Endothelial cell of umbilical vein (primary cell): Measurements from ENCODE around the gene FBXO4. TPM values are rescaled to one million over a fixed set of nuclear protein-coding genes. Genes with fewer than 3 reads are reported as not detected.

Source experiments
- BruUV-seq: library from RNA; stranded (reverse); fragments of 400-500 nt; replicated peaks from 2 replicates; lab custom pipeline; 2021; lab: Mats Ljungman, UMichigan
- CTCF ChIA-PET: fragments of 300-600, 350-600 bp; sonication (Branson Sonifier 250); formaldehyde crosslinking; loops from one replicate; lab custom pipeline; 2021; ENCODE audit warnings: antibody characterized with exemption, inconsistent platforms; lab: Charles Lee
- POLR2A ChIA-PET: fragments of 300-600, 350-600 bp; sonication (Branson Sonifier 250); formaldehyde crosslinking; loops from one replicate; lab custom pipeline; 2021; ENCODE audit warnings: antibody characterized with exemption, inconsistent platforms; lab: Charles Lee
- DNase-seq: peaks from one replicate; pipeline ENCODE4 v3.0.0-alpha.2; 2011; ENCODE audit warnings: low read depth, low spot score
- FAIRE-seq: peaks from 2 replicates; lab custom pipeline; 2011; peaks lifted over from hg19 to GRCh38; lab: Jason Lieb, UNC
- H2AFZ ChIP-seq: 2 replicates; pipeline ENCODE4 v1.6.0; 2012; ENCODE audit warnings: low read depth, low read length, control low read depth, inconsistent platforms
- H3K27ac ChIP-seq: 2 replicates; pipeline ENCODE4 v1.5.1; 2011; ENCODE audit warnings: low read depth, mild to moderate bottlenecking, control low read depth, low read length, moderate library complexity; ENCODE audit not compliant: insufficient read depth
- H3K27me3 ChIP-seq, 2 experiments: 2 replicates each; pipeline versions ENCODE4 v1.6.0 to v1.6.1; 2011; ENCODE audit warnings: low read length in 2 of 2, mixed read lengths in 1 of 2; ENCODE audit not compliant: control insufficient read depth in 2 of 2, insufficient read depth in 2 of 2
- H3K36me3 ChIP-seq, 2 experiments: 2 replicates in 1 of 2; 3 replicates in 1 of 2; pipeline ENCODE4 v1.5.1; 2011; ENCODE audit warnings: low read length in 2 of 2, mild to moderate bottlenecking in 1 of 2, moderate library complexity in 1 of 2; ENCODE audit not compliant: control insufficient read depth in 2 of 2, insufficient read depth in 2 of 2; ENCODE audit errors: extremely low read depth in 1 of 2
- H3K4me1 ChIP-seq: 3 replicates; pipeline ENCODE4 v1.5.1; 2011; ENCODE audit warnings: mild to moderate bottlenecking, low read length; ENCODE audit not compliant: control insufficient read depth, insufficient read depth; ENCODE audit errors: extremely low read depth
- H3K4me2 ChIP-seq: 2 replicates; pipeline ENCODE4 v1.6.1; 2011; ENCODE audit warnings: low read length, control low read depth, mixed read lengths; ENCODE audit not compliant: insufficient read depth
- H3K4me3 ChIP-seq, 3 experiments: fragments of 200-600 bp in 1 of 3; sonication (generic), shearing (Covaris generic) in 1 of 3; replicated peaks in 1 of 3; 2 replicates each; pipeline ENCODE4 v1.5.1; 2011 to 2016; ENCODE audit warnings: control low read depth in 3 of 3, low read length in 3 of 3, mild to moderate bottlenecking in 2 of 3, inconsistent platforms in 1 of 3, low read depth in 1 of 3, moderate library complexity in 1 of 3; ENCODE audit not compliant: insufficient read depth in 1 of 3
- H3K79me2 ChIP-seq: 2 replicates; pipeline ENCODE4 v1.6.0; 2012; ENCODE audit warnings: low read length, inconsistent platforms; ENCODE audit not compliant: control insufficient read depth, insufficient read depth
- H3K9ac ChIP-seq: replicated peaks from 2 replicates; pipeline ENCODE3; 2011; ENCODE audit warnings: low read length, control low read depth; ENCODE audit not compliant: insufficient read depth; ENCODE audit errors: extremely low read depth
- H3K9me1 ChIP-seq: replicated peaks from 3 replicates; pipeline ENCODE4 v1.6.0; 2011; ENCODE audit warnings: mild to moderate bottlenecking, low read length; ENCODE audit not compliant: control insufficient read depth, insufficient read depth; ENCODE audit errors: extremely low read depth
- H3K9me3 ChIP-seq: replicated peaks from 2 replicates; pipeline ENCODE4 v1.5.1; 2012; ENCODE audit warnings: low read length, inconsistent platforms; ENCODE audit not compliant: control insufficient read depth, insufficient read depth
- H4K20me1 ChIP-seq: replicated peaks from 2 replicates; pipeline ENCODE3; 2011; ENCODE audit warnings: mild to moderate bottlenecking, low read length; ENCODE audit not compliant: control insufficient read depth, insufficient read depth; ENCODE audit errors: extremely low read depth
- EZH2 ChIP-seq: IDR thresholded peaks from 2 replicates; pipeline ENCODE4 v1.6.1; 2012; ENCODE audit warnings: borderline replicate concordance, low read depth, mild to moderate bottlenecking, moderate library complexity, low read length, inconsistent platforms; ENCODE audit not compliant: severe bottlenecking
- FOS ChIP-seq: IDR thresholded peaks from 2 replicates; pipeline ENCODE4 v1.6.1; 2011; ENCODE audit warnings: mild to moderate bottlenecking, low read length, moderate library complexity, borderline replicate concordance; ENCODE audit not compliant: insufficient read depth
- GATA2 ChIP-seq: IDR thresholded peaks from 2 replicates; pipeline ENCODE4 v1.7.0; 2011; ENCODE audit warnings: low read depth, mild to moderate bottlenecking, moderate library complexity, mixed read lengths, low read length; ENCODE audit not compliant: insufficient read length, insufficient read depth
- MAX ChIP-seq: IDR thresholded peaks from 2 replicates; pipeline ENCODE4 v1.6.1; 2011; ENCODE audit not compliant: insufficient read depth, insufficient read length
- MYC ChIP-seq: IDR thresholded peaks from one replicate; pipeline ENCODE4 v1.6.1; 2011; ENCODE audit warnings: mild to moderate bottlenecking, low read depth, low read length
- POLR2A ChIP-seq: IDR thresholded peaks from 2 replicates; pipeline ENCODE4 v1.6.1; 2012; ENCODE audit warnings: low read depth, mild to moderate bottlenecking, control low read depth, low read length
- POLR2AphosphoS5 ChIP-seq: IDR thresholded peaks from 2 replicates; pipeline ENCODE4 v1.6.1; 2012; ENCODE audit warnings: low read depth, mild to moderate bottlenecking, control low read depth, low read length, moderate library complexity; ENCODE audit not compliant: insufficient read depth
- dilution Hi-C: fragments of 300-500 bp; cut with MboI; formaldehyde crosslinking; loops from one replicate; pipeline ENCODE4 v1.15.0; 2019; ENCODE audit warnings: low sequenced_read_pairs; ENCODE audit not compliant: extremely low pct_ligation_motif_present
- intact Hi-C: fragments of 100-400 bp; cut with micrococcal nuclease; formaldehyde crosslinking; loops from one replicate; pipeline ENCODE4 v1.10.0; 2022
- polyA plus RNA-seq, 4 experiments: library from polyadenylated mRNA; depleted of rRNA in 3 of 4; stranded (reverse) in 3 of 4; unstranded in 1 of 4; fragments of >200 nt; gene quantifications; 2 replicates each; pipeline versions ENCODE4 v1.2.1 to v1.2.3, GENCODE V29; 2011 to 2012; ENCODE audit warnings: missing spikeins in 1 of 4
- total RNA-seq: library from RNA; stranded (reverse); gene quantifications from 2 replicates; pipeline ENCODE4 v1.2.3, GENCODE V29; 2021
- TF ChIP-seq, protein P1 (sequence below), 2 donors: IDR thresholded peaks; 1 replicate in 1 of 2; 2 replicates in 1 of 2; pipeline ENCODE4 v1.5.1; 2011; ENCODE audit warnings: low read length in 2 of 2, mild to moderate bottlenecking in 2 of 2, moderate library complexity in 2 of 2, control low read depth in 1 of 2, inconsistent platforms in 1 of 2, low read depth in 1 of 2; ENCODE audit not compliant: insufficient read depth in 1 of 2; ENCODE audit errors: extremely low read depth in 1 of 2

Gene FBXO4
- total and polyA plus RNA-seq, 2 donors (not counting 3 experiments of a cell fraction or from before 2014, with no cell fraction given) = 4.4 to 7.7 TPM

GRCh38 chr5:41903892-41904799 lies 20.9 kb upstream of the FBXO4 start, which contains the start of gene RIMOC1:
Gene RIMOC1 (plus strand): TSS chr5:41904344. CDS start chr5:41904368, 24 bp downstream.
- Histone ChIP-seq H3K27ac (peak within 1 kb of the TSS; percentile 86), H3K9ac (peak within 1 kb of the TSS; percentile 98), H4K20me1 (no peaks in the 10 kb centered on the region), H3K9me1 (no peaks in the 10 kb centered on the region), H3K9me3 (no peaks in the 10 kb centered on the region), H3K4me1 (peaks cover 14% of the 10 kb centered on the region), H2AFZ (peak within 1 kb of the TSS; percentile 88), H3K36me3 (peaks cover 0 to 5% of the 10 kb centered on the region in 2 experiments), H3K4me3 (peak within 1 kb of the TSS; percentile 68 to 96 (median 91)), H3K79me2 (peaks cover 19% of the 10 kb centered on the region), H3K4me2 (peak within 1 kb of the TSS; percentile 95), H3K27me3 (peaks cover 0 to 2% of the 10 kb centered on the region in 2 experiments)
- intact Hi-C loops (loop anchor here (1.0 to 10.0 kb wide), 6 partner anchors 21 to 1411 kb away; partner anchors contain the start of genes FBXO4, HMGCS1 and OXCT1), dilution Hi-C loops (no loop called here)
- TSS peak; percentile 53 for BruUV-seq
- CTCF ChIA-PET = interaction anchor here (0.9 to 2.4 kb wide), 9 partner anchors 17 to 986 kb away, joined by 3 to 16 read pairs (median 6); partner anchors contain the start of genes FBXO4, GHR and OXCT1
- TF ChIP-seq GATA2 = no peak
- TF ChIP-seq MAX = peak; percentile 69
- TF ChIP-seq EZH2 = no peak
- TF ChIP-seq, protein P1, sequence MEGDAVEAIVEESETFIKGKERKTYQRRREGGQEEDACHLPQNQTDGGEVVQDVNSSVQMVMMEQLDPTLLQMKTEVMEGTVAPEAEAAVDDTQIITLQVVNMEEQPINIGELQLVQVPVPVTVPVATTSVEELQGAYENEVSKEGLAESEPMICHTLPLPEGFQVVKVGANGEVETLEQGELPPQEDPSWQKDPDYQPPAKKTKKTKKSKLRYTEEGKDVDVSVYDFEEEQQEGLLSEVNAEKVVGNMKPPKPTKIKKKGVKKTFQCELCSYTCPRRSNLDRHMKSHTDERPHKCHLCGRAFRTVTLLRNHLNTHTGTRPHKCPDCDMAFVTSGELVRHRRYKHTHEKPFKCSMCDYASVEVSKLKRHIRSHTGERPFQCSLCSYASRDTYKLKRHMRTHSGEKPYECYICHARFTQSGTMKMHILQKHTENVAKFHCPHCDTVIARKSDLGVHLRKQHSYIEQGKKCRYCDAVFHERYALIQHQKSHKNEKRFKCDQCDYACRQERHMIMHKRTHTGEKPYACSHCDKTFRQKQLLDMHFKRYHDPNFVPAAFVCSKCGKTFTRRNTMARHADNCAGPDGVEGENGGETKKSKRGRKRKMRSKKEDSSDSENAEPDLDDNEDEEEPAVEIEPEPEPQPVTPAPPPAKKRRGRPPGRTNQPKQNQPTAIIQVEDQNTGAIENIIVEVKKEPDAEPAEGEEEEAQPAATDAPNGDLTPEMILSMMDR (IDR thresholded peaks at IDR 0.05; ENCODE audit: extremely low read depth in 1 of 2, insufficient read depth in 1 of 2, low read depth in 1 of 2, low read length in 2 of 2) = no peak
- peak; percentile 89 for TF ChIP-seq POLR2AphosphoS5
- peak; percentile 82 for TF ChIP-seq POLR2A
- TF ChIP-seq FOS = no peak
- TF ChIP-seq MYC = no peak
- FAIRE-seq = peak; percentile 97
- POLR2A ChIA-PET = interaction anchor here (0.5 to 1.7 kb wide), 6 partner anchors 17 to 1137 kb away, joined by 3 to 6 read pairs (median 4); partner anchors contain the start of gene FBXO4
- DNase-seq = peak; percentile 100
